OCI-LY3 (cell line): ENCODE results near the gene ERGIC3.

Experiments
- H2AFZ ChIP-seq: fragments of 200-600, 300-600 bp; shearing (Covaris generic); 2 replicates; pipeline ENCODE4 v1.6.0; 2014; ENCODE audit warnings: antibody characterized with exemption, low read depth, low read length
- H3K27ac ChIP-seq: fragments of 200-600, 300-600 bp; sonication (generic); 2 replicates; pipeline ENCODE4 v1.5.1; 2014; ENCODE audit warnings: mild to moderate bottlenecking, low read length, moderate library complexity, mixed read lengths
- H3K27me3 ChIP-seq: fragments of 200-600, 300-600 bp; sonication (generic); 2 replicates; pipeline ENCODE4 v1.6.1; 2014; ENCODE audit warnings: low read depth, low read length, mixed read lengths
- H3K36me3 ChIP-seq: fragments of 200-600, 300-600 bp; sonication (generic); replicated peaks from 2 replicates; pipeline ENCODE3; 2014; ENCODE audit warnings: low read depth, low read length, mixed read lengths
- H3K4me1 ChIP-seq: fragments of 300-600, 200-600 bp; sonication (generic); 2 replicates; pipeline ENCODE4 v1.6.1; 2014; ENCODE audit warnings: low read length, mixed read lengths
- H3K4me2 ChIP-seq: fragments of 200-600, 300-600 bp; sonication (generic); 2 replicates; pipeline ENCODE4 v1.6.1; 2014; ENCODE audit warnings: low read length, mixed read lengths
- H3K4me3 ChIP-seq: fragments of 300-600, 200-600 bp; sonication (generic); 2 replicates; pipeline ENCODE4 v1.5.1; 2014; ENCODE audit warnings: antibody characterized with exemption, mild to moderate bottlenecking, low read length, moderate library complexity
- H3K79me2 ChIP-seq: fragments of 300-600, 200-600 bp; shearing (Covaris generic); 2 replicates; pipeline ENCODE4 v1.6.1; 2014; ENCODE audit warnings: mild to moderate bottlenecking, low read length, mixed read lengths
- H3K9ac ChIP-seq: fragments of 300-600, 200-600 bp; shearing (Covaris generic); 2 replicates; pipeline ENCODE4 v1.6.0; 2014; ENCODE audit warnings: mild to moderate bottlenecking, low read length, moderate library complexity
- H3K9me3 ChIP-seq: fragments of 200-600, 300-600 bp; shearing (Covaris generic); 2 replicates; pipeline ENCODE4 v1.6.1; 2014; ENCODE audit warnings: low read length, mixed read lengths; ENCODE audit not compliant: insufficient read depth
- H4K20me1 ChIP-seq: fragments of 200-600, 300-600 bp; sonication (generic); 2 replicates; pipeline ENCODE4 v1.6.1; 2016; ENCODE audit warnings: low read length, mixed read lengths; ENCODE audit not compliant: insufficient read depth
- CTCF ChIP-seq: fragments of 200-600, 300-600 bp; sonication (generic); IDR thresholded peaks from 2 replicates; pipeline ENCODE4 v1.5.1; 2014; ENCODE audit warnings: antibody characterized with exemption, low read length, low read depth
- EZH2phosphoT487 ChIP-seq: fragments of 200-600 bp; shearing (Covaris generic); IDR thresholded peaks from 2 replicates; pipeline ENCODE4 v1.6.1; 2018; ENCODE audit warnings: antibody characterized with exemption, mixed run types, low read depth

The ERGIC3 gene

GRCh38 chr20:35508493-35509218 is 33.2 kb upstream of the ERGIC3 start:
- H3K4me3 ChIP-seq, result no peak overlapping the region
- peaks cover 48% of the 10 kb centered on the region for H3K36me3 ChIP-seq
- no peaks in the 10 kb centered on the region; the same call in 1 of the 2 replicates for H4K20me1 ChIP-seq
- no peak overlapping the region for H3K27ac ChIP-seq
- no peaks in the 10 kb centered on the region for H3K4me1 ChIP-seq
- H3K9me3 ChIP-seq, result no peaks in the 10 kb centered on the region
- H3K9ac ChIP-seq, result no peak overlapping the region
- no peak overlapping the region for H2AFZ ChIP-seq
- H3K27me3 ChIP-seq, result no peaks in the 10 kb centered on the region
- H3K4me2 ChIP-seq, result no peak overlapping the region
- TF ChIP-seq CTCF (no peak), EZH2phosphoT487 (no peak)
- no peaks in the 10 kb centered on the region for H3K79me2 ChIP-seq

GRCh38 chr20:35510951-35511735 is 30.7 kb upstream of the ERGIC3 start:
- TF ChIP-seq CTCF (no peak), EZH2phosphoT487 (no peak)
- H3K27ac ChIP-seq, result no peak overlapping the region

GRCh38 chr20:35511814-35512420 is 30.0 kb upstream of the ERGIC3 start:
- H3K79me2 ChIP-seq, result no peaks in the 10 kb centered on the region
- H2AFZ ChIP-seq, result no peak overlapping the region
- H3K27me3 ChIP-seq, result no peaks in the 10 kb centered on the region
- H3K9ac ChIP-seq, result no peak overlapping the region
- H3K4me2 ChIP-seq, result no peak overlapping the region
- H3K4me3 ChIP-seq, result no peak overlapping the region
- no peaks in the 10 kb centered on the region for H3K4me1 ChIP-seq
- H4K20me1 ChIP-seq, result no peaks in the 10 kb centered on the region; the same call in 1 of the 2 replicates
- peak; percentile 85 for TF ChIP-seq CTCF
- TF ChIP-seq EZH2phosphoT487, result no peak
- H3K36me3 ChIP-seq, result peaks cover 30% of the 10 kb centered on the region
- H3K9me3 ChIP-seq, result no peaks in the 10 kb centered on the region
- H3K27ac ChIP-seq, result no peak overlapping the region

More at GRCh38 chr20:35510951-35511735, 30.7 kb upstream of the ERGIC3 start:
- Histone ChIP-seq H3K4me1 (no peaks in the 10 kb centered on the region), H3K9me3 (no peaks in the 10 kb centered on the region), H3K27me3 (no peaks in the 10 kb centered on the region), H2AFZ (no peak overlapping the region), H3K9ac (no peak overlapping the region), H3K4me2 (no peak overlapping the region), H4K20me1 (no peaks in the 10 kb centered on the region; the same call in 1 of the 2 replicates), H3K36me3 (peaks cover 36% of the 10 kb centered on the region), H3K4me3 (no peak overlapping the region), H3K79me2 (no peaks in the 10 kb centered on the region)
